OCI-LY3 (cell line): ENCODE results near the gene MYH7.

ENCODE experiments used
- CTCF ChIP-seq: fragments of 200-600, 300-600 bp; sonication (generic); IDR thresholded peaks from 2 replicates; pipeline ENCODE4 v1.5.1; 2014; ENCODE audit warnings: antibody characterized with exemption, low read length, low read depth
- EZH2phosphoT487 ChIP-seq: fragments of 200-600 bp; shearing (Covaris generic); IDR thresholded peaks from 2 replicates; pipeline ENCODE4 v1.6.1; 2018; ENCODE audit warnings: antibody characterized with exemption, mixed run types, low read depth

- no peak for TF ChIP-seq EZH2phosphoT487
- TF ChIP-seq CTCF = no peak
These were observed 49.7 kb downstream of the MYH7 start for GRCh38 chr14:23385642-23386265.
